Posterior vena cava (tissue), 2 donors: ENCODE measurements around the gene SARNP. TPM values are rescaled to one million over a fixed set of nuclear protein-coding genes. Genes with fewer than 3 reads are reported as not detected.

Experiments
- DNase-seq: peaks from one replicate; pipeline ENCODE4 v3.0.0-alpha.2; 2020; ENCODE audit warnings: low spot score
- intact Hi-C, 2 donors: fragments of 100-400 bp; cut with DNase I; formaldehyde crosslinking; loops; one replicate each; pipeline versions ENCODE4 v1.14.1 to v1.14.2; 2022 to 2023
- total RNA-seq, 2 donors: library from RNA; stranded (reverse); fragmentation: NEBNext Ultra II Directional; extraction: Animal tissue kit (Norgen Biotek cat#: 25700); gene quantifications; one replicate each; pipeline ENCODE4 v1.2.1, GENCODE V29; 2021
- donor health status: DM: yes; HTN: yes; CAD: no.
- donor health status: DM: yes; HTN: yes; CAD: no.

SARNP gene
- total RNA-seq, 2 donors from 2014 or later: 47.8 to 49.8 TPM

GRCh38 chr12:55733858-55734257, 83.7 kb downstream of the SARNP start:
- no peak for DNase-seq
- intact Hi-C loops: no loop called here

DNA sequence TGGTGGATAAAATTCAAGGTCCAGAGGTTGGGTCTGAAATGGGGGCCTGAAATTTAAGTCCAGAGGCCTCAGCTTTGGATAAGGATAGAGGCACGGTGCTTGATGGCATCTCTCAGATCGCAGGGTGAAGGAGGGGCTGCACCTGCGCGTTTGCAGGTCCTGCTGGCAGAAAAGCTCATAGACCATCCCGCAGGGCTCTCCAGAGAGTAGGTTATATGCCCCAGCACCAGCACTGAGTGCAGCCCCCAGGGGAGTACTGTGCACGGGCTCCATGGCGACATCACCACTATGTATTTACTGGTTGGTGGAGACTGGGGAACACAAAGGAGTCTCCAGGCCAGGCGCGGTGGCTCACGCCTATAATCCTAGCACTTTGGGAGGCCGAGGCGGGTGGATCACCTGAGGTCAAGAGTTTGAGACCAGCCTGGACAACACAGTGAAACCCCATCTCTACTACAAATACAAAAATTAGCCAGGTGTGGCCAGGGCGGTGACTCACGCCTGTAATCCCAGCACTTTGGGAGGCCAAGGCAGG, 84.4 kb downstream of the SARNP start:
- intact Hi-C loops: no loop called here
- DNase-seq: peak; percentile 57

DNA sequence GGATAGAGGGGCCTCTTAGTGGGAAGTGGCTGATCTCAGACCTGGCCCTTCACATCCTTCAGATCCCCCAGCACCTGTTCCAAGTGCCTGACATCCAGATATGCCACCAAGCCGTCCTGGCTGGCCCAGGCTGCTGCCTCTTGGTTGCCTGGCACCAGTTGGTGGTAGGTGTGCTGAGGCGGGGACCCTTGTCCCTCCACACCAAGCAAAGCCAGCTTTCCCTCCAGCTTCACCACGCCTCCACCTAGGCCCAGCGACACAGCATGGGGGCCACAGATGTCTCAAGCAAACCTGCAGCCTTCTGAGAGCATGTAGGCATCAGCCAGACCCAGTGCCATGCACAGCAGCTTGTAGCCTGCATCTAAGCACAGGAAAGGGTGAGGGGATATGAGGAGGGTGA, 85.2 kb downstream of the SARNP start:
- peak; percentile 67 for DNase-seq
- intact Hi-C loops: no loop called here

DNA sequence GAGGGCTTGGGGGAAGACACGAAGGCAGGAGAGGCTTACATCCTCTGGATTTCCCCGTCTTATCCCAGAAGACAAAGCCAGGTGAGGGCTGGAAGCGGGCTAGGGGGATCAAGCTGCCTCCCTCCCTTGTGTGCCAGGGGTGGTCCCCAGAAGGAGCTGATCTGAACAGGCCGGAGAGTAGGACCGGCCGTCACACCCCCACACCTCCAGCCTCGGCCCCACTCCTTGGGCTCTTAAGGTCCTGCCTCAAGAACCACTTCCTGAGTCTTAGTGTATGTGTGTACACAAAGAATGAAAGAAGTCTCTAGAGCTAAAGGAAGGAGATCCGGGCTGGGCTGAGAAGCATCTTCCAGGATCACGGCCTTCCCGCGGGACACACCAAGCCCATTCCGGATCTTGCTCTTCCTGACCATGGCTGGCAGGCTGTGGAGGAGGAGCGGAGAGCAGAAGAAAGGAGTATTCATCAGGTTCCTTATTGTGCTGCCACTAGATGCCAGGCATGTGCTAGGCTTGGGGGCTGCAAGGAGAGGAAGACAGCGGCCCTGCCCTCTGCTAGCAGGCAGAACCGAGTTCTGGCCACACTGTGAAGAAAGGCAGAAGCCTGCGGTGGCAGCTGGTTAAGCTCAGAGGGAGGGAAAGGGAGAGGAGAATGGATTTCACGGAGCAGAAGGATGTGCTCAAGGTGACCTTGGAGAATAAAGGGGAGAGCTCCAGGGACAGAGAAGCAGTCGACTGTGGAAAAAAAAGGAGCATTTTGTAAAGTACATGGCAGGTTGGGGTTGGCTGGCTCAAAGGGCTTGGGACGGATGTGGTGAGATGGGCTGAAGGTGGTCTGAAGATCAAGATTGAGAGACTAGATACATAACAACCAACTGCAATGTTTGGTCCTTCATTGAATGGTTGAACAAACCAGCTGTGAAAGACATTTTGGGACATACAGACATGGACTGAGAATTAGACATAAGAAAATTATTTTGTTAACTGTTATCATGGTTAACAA, 87.4 kb downstream of the SARNP start:
- peak; percentile 88 for DNase-seq
- intact Hi-C loops: loop anchor here in 1 of 2 donors (5.0 kb wide), 1 partner anchor 48 kb away; a partner anchor contains a TSS

GRCh38 chr12:55728939-55729818, 88.3 kb downstream of the SARNP start, which contains the start of gene CD63:
Gene CD63 (minus strand): TSS chr12:55729009. CDS start chr12:55728341, 668 bp downstream.
- DNase-seq: peak; percentile 97
- intact Hi-C loops: loop anchor here in 1 of 2 donors (5.0 kb wide), 1 partner anchor 47 kb away; a partner anchor contains a TSS

DNA sequence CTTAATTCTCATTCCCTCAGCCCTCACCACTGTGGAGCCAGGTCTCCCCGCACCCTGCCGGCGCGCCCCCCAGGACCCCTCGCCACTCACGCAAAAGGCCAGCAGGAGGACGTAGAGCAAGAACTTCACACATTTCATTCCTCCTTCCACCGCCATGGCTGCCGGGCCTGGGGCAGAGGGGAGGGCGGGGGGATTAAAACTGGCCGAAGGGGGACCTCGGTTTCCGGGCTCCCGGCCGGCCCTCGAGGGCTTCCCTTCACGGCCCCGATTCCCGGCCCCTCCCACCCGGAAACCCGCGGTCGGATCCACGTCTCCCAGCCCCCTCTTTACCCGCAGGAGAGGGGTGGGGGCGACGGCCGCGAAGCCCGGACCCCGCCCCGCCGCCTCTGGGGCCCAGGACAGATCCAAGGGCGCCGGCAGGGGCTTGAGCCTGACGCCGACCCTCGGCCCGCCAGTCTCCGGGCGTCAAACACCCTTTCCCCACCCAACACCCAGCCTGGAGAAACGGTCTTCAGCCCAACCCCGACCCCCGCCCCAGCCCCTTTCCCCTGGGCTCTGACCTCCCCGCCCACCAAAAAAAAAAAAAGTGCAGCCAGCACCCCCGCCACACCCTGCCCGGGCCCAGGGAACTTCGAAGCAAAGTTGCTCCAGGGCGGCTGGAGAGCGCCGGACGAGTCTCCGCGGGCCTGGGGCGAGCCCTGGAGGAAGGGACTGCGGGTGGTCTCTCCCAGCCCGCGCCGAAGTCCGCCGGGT, 89.2 kb downstream of the SARNP start:
- intact Hi-C loops: loop anchor here in 1 of 2 donors (5.0 kb wide), 1 partner anchor 46 kb away; a partner anchor contains a TSS
- peak; percentile 94 for DNase-seq

DNA sequence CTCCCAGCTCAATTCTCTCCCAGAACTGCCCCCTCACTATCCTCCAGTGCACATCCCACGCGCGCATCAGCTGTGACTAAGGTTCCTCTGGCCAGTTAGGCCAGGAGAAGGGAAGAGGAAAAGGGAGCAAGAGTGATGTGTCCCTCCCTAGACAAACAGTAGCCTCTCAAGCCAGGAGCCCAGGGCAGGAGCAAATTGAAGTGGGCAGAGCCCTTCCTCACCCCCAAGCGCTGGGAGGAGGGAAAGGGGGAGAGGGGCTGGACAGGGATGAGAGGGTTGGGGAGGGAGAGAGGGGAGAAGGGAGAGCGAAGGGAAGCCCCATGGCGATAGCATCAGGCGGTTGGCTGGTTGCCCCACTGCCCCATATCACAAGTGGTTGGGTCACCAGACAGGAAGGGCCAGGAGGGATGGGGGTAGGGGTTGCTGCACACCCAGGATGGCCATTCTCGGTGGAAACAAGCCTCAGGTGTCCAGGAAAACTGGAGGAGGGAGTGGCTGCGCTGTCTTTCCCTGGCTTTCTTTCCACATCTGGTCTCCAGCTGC, 89.8 kb downstream of the SARNP start:
- peak; percentile 89 for DNase-seq
- intact Hi-C loops: loop anchor here in 1 of 2 donors (5.0 kb wide), 1 partner anchor 45 kb away; a partner anchor contains a TSS

- peak; percentile 78 for DNase-seq
- intact Hi-C loops: loop anchor here in 1 of 2 donors (5.0 kb wide), 1 partner anchor 45 kb away; a partner anchor contains a TSS
These were observed 90.6 kb downstream of the SARNP start for GRCh38 chr12:55726971-55727370.

- intact Hi-C loops: loop anchor here in 1 of 2 donors (5.0 kb wide), 1 partner anchor 43 kb away; a partner anchor contains a TSS
- peak; percentile 37 for DNase-seq
These were observed 92.0 kb downstream of the SARNP start for GRCh38 chr12:55725556-55725955.

- intact Hi-C loops: loop anchor here (1.0 to 5.0 kb wide), 2 partner anchors 24 to 43 kb away; a partner anchor contains a TSS
These were observed 92.6 kb downstream of the SARNP start for GRCh38 chr12:55724940-55725309.

DNA sequence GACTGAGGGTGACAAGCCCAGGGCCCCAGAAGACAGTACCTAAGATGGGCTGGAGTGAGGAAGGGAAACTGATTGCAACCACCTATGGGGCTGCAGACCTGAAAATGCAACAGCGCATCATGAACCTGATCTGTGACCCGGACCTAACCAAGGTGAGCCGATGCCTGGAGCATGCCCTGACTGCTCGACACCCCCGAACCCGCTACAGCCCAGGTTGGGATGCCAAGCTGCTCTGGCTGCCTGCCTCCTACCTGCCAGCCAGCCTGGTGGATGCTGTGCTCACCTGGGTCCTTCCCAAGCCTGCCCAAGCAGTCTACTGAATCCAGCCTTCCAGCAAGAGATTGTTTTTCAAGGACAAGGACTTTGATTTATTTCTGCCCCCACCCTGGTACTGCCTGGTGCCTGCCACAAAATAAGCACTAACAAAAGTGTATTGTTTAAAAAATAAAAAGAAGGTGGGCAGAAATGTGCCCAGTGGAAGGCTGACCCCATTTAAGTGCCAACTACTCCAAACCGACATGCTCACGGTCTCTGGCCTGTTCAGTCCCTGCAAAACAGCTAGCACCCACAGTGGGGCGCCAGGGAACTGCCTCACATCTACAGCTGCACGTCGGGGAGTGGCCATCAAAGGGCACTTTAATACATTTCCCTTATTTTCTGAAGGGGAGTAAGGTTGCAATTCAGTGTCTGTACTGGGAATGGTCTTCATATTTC, 93.1 kb downstream of the SARNP start:
- intact Hi-C loops: loop anchor here in 1 of 2 donors (1.0 kb wide), 1 partner anchor 23 kb away; no protein-coding TSS in a partner anchor

More at GRCh38 chr12:55724940-55725309, 92.6 kb downstream of the SARNP start:
- peak; percentile 62 for DNase-seq

GRCh38 chr12:55723516-55724225, 93.9 kb downstream of the SARNP start:
- DNase-seq: peak; percentile 77
- intact Hi-C loops: loop anchor here in 1 of 2 donors (1.0 kb wide), 1 partner anchor 22 kb away; no protein-coding TSS in a partner anchor

More for the DNA sequence above, 93.1 kb downstream of the SARNP start:
- DNase-seq: peak; percentile 92

GRCh38 chr12:55722948-55723347, 94.6 kb downstream of the SARNP start:
- intact Hi-C loops: no loop called here
- peak; percentile 79 for DNase-seq

GRCh38 chr12:55721601-55722213, 95.8 kb downstream of the SARNP start:
- intact Hi-C loops: no loop called here
- peak; percentile 82 for DNase-seq

DNA sequence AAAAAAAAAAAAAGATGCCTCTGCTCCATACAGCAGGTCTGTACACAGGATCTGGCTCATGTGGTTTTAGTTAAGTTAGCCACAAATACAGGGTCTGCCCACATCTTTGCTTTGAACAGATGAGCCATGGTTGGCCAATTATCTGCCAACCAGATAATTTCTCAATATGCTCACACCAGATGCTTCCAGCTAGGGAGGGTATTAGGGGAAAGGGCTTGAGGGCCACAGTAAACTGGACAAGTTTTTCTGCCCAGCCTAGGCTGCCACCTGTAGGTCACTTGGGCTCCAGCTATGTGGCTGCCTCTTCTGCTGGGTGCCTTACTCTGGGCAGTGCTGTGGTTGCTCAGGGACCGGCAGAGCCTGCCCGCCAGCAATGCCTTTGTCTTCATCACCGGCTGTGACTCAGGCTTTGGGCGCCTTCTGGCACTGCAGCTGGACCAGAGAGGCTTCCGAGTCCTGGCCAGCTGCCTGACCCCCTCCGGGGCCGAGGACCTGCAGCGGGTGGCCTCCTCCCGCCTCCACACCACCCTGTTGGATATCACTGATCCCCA, 96.6 kb downstream of the SARNP start:
- peak; percentile 93 for DNase-seq

GRCh38 chr12:55720071-55720564, 97.4 kb downstream of the SARNP start, which contains the start of gene RDH5:
Gene RDH5 (plus strand): TSS chr12:55720393. CDS start chr12:55721185, 792 bp downstream.
- intact Hi-C loops: no loop called here
- peak; percentile 91 for DNase-seq

More for the DNA sequence above, 96.6 kb downstream of the SARNP start:
- intact Hi-C loops: no loop called here
